HUES6 (cell line): ENCODE data around the gene TINAGL1.

Experiments
- H3K27ac ChIP-seq: 2 replicates; pipeline ENCODE4 v1.7.0; 2013; ENCODE audit warnings: low read depth, mild to moderate bottlenecking, low read length, inconsistent platforms
- H3K27me3 ChIP-seq: 2 replicates; pipeline ENCODE4 v1.6.1; 2013; ENCODE audit warnings: low read length; ENCODE audit not compliant: control insufficient read depth, insufficient read depth
- H3K36me3 ChIP-seq: 2 replicates; pipeline ENCODE4 v1.6.1; 2013; ENCODE audit warnings: low read length; ENCODE audit not compliant: control insufficient read depth, insufficient read depth
- H3K4me1 ChIP-seq: 2 replicates; pipeline ENCODE4 v1.6.1; 2013; ENCODE audit warnings: low read length; ENCODE audit not compliant: control insufficient read depth, insufficient read depth
- H3K4me3 ChIP-seq: 2 replicates; pipeline ENCODE4 v1.5.1; 2013; ENCODE audit warnings: low read depth, low read length
- H3K9ac ChIP-seq: one replicate; pipeline ENCODE4 v1.6.1; 2013; ENCODE audit warnings: mild to moderate bottlenecking, low read length
- H3K9me3 ChIP-seq: 2 replicates; pipeline ENCODE4 v1.6.1; 2013; ENCODE audit warnings: low read depth, low read length; ENCODE audit not compliant: control insufficient read depth, insufficient read depth

TINAGL1 gene

GRCh38 chr1:31568895-31569595, 7.3 kb upstream of the TINAGL1 start:
- Histone ChIP-seq H3K27ac (no peak overlapping the region), H3K27me3 (no peaks in the 10 kb centered on the region; the same call in 1 of the 2 replicates)

GRCh38 chr1:31569596-31570173, 6.6 kb upstream of the TINAGL1 start:
- Histone ChIP-seq H3K4me1 (no peaks in the 10 kb centered on the region), H3K9me3 (no peaks in the 10 kb centered on the region), H3K4me3 (no peak overlapping the region), H3K9ac (no peak overlapping the region), H3K27ac (no peak overlapping the region), H3K27me3 (no peaks in the 10 kb centered on the region; the same call in 1 of the 2 replicates), H3K36me3 (no peaks in the 10 kb centered on the region)

More at GRCh38 chr1:31568895-31569595, 7.3 kb upstream of the TINAGL1 start:
- no peaks in the 10 kb centered on the region for H3K9me3 ChIP-seq
- no peak overlapping the region for H3K9ac ChIP-seq
- H3K4me3 ChIP-seq = no peak overlapping the region
- no peaks in the 10 kb centered on the region for H3K36me3 ChIP-seq
- H3K4me1 ChIP-seq = peaks cover 3% of the 10 kb centered on the region

- no peak overlapping the region for H3K9ac ChIP-seq
- H3K36me3 ChIP-seq = no peaks in the 10 kb centered on the region
- no peak overlapping the region for H3K27ac ChIP-seq
- H3K4me1 ChIP-seq = peaks cover 4% of the 10 kb centered on the region; the same call in 1 of the 2 replicates
- H3K9me3 ChIP-seq = no peaks in the 10 kb centered on the region
- H3K27me3 ChIP-seq = no peaks in the 10 kb centered on the region; the same call in 1 of the 2 replicates
- H3K4me3 ChIP-seq = no peak overlapping the region
Measured at GRCh38 chr1:31570228-31570627, 6.1 kb upstream of the TINAGL1 start.

GRCh38 chr1:31570906-31571305, 5.4 kb upstream of the TINAGL1 start:
- peaks cover 11% of the 10 kb centered on the region for H3K4me1 ChIP-seq
- no peak overlapping the region for H3K4me3 ChIP-seq
- no peak overlapping the region for H3K27ac ChIP-seq
- no peaks in the 10 kb centered on the region; the same call in 1 of the 2 replicates for H3K27me3 ChIP-seq
- no peaks in the 10 kb centered on the region for H3K9me3 ChIP-seq
- H3K9ac ChIP-seq = no peak overlapping the region
- H3K36me3 ChIP-seq = no peaks in the 10 kb centered on the region

GRCh38 chr1:31571340-31572295, 4.7 kb upstream of the TINAGL1 start:
- H3K36me3 ChIP-seq = no peaks in the 10 kb centered on the region
- H3K4me1 ChIP-seq = peaks cover 17% of the 10 kb centered on the region
- H3K9me3 ChIP-seq = no peaks in the 10 kb centered on the region
- no peak overlapping the region for H3K27ac ChIP-seq
- no peak overlapping the region for H3K9ac ChIP-seq
- H3K27me3 ChIP-seq = peaks cover 2% of the 10 kb centered on the region; the same call in 1 of the 2 replicates
- H3K4me3 ChIP-seq = no peak overlapping the region

- H3K9ac ChIP-seq = no peak overlapping the region
- H3K27me3 ChIP-seq = peaks cover 10% of the 10 kb centered on the region; the same call in 1 of the 2 replicates
- H3K36me3 ChIP-seq = no peaks in the 10 kb centered on the region
- no peak overlapping the region for H3K4me3 ChIP-seq
- H3K27ac ChIP-seq = no peak overlapping the region
- H3K9me3 ChIP-seq = no peaks in the 10 kb centered on the region
- H3K4me1 ChIP-seq = peaks cover 26% of the 10 kb centered on the region
Measured at GRCh38 chr1:31572323-31573104, 3.8 kb upstream of the TINAGL1 start.

- no peaks in the 10 kb centered on the region for H3K36me3 ChIP-seq
- H3K4me3 ChIP-seq = no peak overlapping the region
- H3K9me3 ChIP-seq = no peaks in the 10 kb centered on the region
- H3K9ac ChIP-seq = no peak overlapping the region
- H3K4me1 ChIP-seq = peaks cover 28% of the 10 kb centered on the region
- no peak overlapping the region for H3K27ac ChIP-seq
- H3K27me3 ChIP-seq = peaks cover 10% of the 10 kb centered on the region; the same call in 1 of the 2 replicates
Measured at GRCh38 chr1:31573261-31573660, 3.1 kb upstream of the TINAGL1 start.

- H3K4me1 ChIP-seq = peaks cover 37% of the 10 kb centered on the region
- H3K27me3 ChIP-seq = peaks cover 10% of the 10 kb centered on the region; the same call in 1 of the 2 replicates
- H3K4me3 ChIP-seq = no peak overlapping the region
- no peaks in the 10 kb centered on the region for H3K9me3 ChIP-seq
- no peak overlapping the region for H3K27ac ChIP-seq
- no peaks in the 10 kb centered on the region for H3K36me3 ChIP-seq
- H3K9ac ChIP-seq = no peak overlapping the region
Measured at GRCh38 chr1:31574749-31575368, 1.5 kb upstream of the TINAGL1 start.

GRCh38 chr1:31575369-31576140, 760 bp upstream of the TINAGL1 start:
- peak overlapping the region; percentile 48 for H3K4me3 ChIP-seq
- peaks cover 10% of the 10 kb centered on the region; the same call in 1 of the 2 replicates for H3K27me3 ChIP-seq
- H3K4me1 ChIP-seq = peaks cover 44% of the 10 kb centered on the region
- no peak overlapping the region for H3K27ac ChIP-seq
- no peaks in the 10 kb centered on the region for H3K36me3 ChIP-seq
- H3K9ac ChIP-seq = no peak overlapping the region
- no peaks in the 10 kb centered on the region for H3K9me3 ChIP-seq
